GM12801 (cell line): ENCODE data around the gene CAMP.

Experiments
- CTCF ChIP-seq: IDR thresholded peaks from one replicate; pipeline ENCODE4 v1.5.1; 2011; ENCODE audit warnings: control low read depth; ENCODE audit not compliant: insufficient read length; ENCODE audit errors: extremely low read depth

The CAMP gene

GRCh38 chr3:48222616-48223513 is at the start of gene CAMP:
CAMP (plus strand) TSS chr3:48223495; CDS start chr3:48223512, 17 bp downstream.
- TF ChIP-seq CTCF, result no peak

- no peak for TF ChIP-seq CTCF
These were observed 45.2 kb upstream of the CAMP start for GRCh38 chr3:48178072-48178471.

DNA sequence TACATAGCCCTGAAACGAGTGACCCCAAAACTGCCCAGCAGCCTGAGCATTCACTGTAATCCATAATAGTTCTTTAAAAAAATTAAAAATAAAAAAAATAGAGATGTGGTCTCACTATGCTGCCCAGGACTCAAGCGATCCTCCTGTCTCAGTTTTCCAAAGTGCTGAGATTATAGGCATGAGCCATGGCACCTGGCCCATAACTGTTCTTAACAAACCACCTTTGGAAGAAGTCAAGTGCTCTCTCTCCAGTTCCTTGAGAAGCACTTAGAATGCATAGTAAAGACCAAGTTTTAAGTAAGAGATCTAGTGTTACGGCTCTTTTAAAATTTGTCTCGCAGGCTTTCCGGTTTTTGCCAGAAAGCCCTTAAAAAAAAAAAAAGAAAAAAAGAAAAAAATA is 43.3 kb upstream of the CAMP start:
- TF ChIP-seq CTCF, result no peak

GRCh38 chr3:48180531-48181253 is 42.6 kb upstream of the CAMP start:
- no peak for TF ChIP-seq CTCF

DNA sequence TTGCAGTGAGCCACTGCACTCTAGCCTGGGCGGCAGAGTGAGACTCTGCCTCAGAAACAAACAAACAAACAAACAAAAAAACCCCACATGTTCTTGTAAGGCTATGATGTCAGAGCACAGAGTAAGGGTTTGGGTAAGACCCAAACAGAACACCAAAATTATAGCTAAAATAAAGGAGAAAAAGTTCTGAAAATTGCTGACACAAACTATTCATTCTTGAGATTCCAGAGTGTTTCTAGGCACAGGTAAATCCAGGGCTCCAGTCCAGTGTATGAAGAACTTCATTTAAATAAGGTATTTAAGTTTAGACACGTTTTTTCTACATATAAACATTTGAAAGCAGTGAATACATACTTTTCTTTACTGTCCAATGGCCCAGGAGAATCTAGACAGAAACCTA is 39.0 kb upstream of the CAMP start:
- TF ChIP-seq CTCF, result no peak

- no peak for TF ChIP-seq CTCF
These were observed 38.2 kb upstream of the CAMP start for GRCh38 chr3:48185129-48185528.

- no peak for TF ChIP-seq CTCF
These were observed 36.5 kb upstream of the CAMP start for GRCh38 chr3:48186631-48187300.
